Caki2 (cell line): ENCODE data around the gene GPATCH2L. TPM values are rescaled to one million over a fixed set of nuclear protein-coding genes. Genes with fewer than 3 reads are reported as not detected.

Experiments used
- total RNA-seq: library from RNA; depleted of rRNA; stranded (reverse); fragments of >200 nt; shearing (Covaris generic); gene quantifications from 2 replicates; pipeline ENCODE4 v1.2.3, GENCODE V29; 2014; ENCODE audit warnings: low replicate concordance; rRNA removed

Gene GPATCH2L
- total RNA-seq, 1 experiment from 2014 or later = 14.0 TPM

Other genes with a start within 250 kb of the GPATCH2L start
- gene TGFB3, start 169.9 kb upstream of the GPATCH2L start, total RNA-seq = 0.44 TPM in 1 of 2 replicates, not detected in the other
- 45.4 and 50.4 TPM in 2 replicates for gene IFT43, start 166.2 kb upstream of the GPATCH2L start, total RNA-seq
- gene ESRRB, start 224.2 kb downstream of the GPATCH2L start, total RNA-seq = 0.71 and 1.9 TPM in 2 replicates